Loucy (cell line): ENCODE results near the gene ABLIM1.

ENCODE experiments used
- EZH2phosphoT487 ChIP-seq: fragments of 200-600 bp; IDR thresholded peaks from 2 replicates; pipeline ENCODE4 v1.6.1; 2018; ENCODE audit warnings: antibody characterized with exemption, mild to moderate bottlenecking, moderate library complexity, borderline replicate concordance
- TF ChIP-seq, protein P1 (sequence below): fragments of 200-600 bp; sonication (generic); conservative IDR thresholded peaks from 2 replicates; pipeline ENCODE4 v1.5.1; 2014; ENCODE audit warnings: mild to moderate bottlenecking, antibody characterized with exemption, low read length

DNA sequence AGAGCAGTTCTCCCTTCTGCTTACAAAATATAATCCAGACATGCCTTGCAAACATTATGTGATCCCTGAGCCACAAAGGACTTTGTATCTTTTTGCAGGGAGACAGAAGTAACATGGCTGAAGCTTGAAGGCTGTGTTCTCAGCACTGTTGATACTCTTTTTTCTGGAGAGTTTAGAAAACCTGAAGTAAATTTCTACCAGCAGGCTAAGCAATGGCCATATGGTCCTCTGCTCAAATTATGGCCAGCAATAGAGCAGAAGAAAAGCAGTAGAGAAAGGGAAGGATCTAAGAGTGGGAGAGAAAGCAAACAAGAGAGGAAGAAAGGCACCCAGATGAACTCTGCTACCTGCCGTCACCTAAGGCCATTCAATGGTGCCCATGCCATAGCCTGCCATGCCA lies 98.4 kb downstream of the ABLIM1 start:
- TF ChIP-seq, protein P1, sequence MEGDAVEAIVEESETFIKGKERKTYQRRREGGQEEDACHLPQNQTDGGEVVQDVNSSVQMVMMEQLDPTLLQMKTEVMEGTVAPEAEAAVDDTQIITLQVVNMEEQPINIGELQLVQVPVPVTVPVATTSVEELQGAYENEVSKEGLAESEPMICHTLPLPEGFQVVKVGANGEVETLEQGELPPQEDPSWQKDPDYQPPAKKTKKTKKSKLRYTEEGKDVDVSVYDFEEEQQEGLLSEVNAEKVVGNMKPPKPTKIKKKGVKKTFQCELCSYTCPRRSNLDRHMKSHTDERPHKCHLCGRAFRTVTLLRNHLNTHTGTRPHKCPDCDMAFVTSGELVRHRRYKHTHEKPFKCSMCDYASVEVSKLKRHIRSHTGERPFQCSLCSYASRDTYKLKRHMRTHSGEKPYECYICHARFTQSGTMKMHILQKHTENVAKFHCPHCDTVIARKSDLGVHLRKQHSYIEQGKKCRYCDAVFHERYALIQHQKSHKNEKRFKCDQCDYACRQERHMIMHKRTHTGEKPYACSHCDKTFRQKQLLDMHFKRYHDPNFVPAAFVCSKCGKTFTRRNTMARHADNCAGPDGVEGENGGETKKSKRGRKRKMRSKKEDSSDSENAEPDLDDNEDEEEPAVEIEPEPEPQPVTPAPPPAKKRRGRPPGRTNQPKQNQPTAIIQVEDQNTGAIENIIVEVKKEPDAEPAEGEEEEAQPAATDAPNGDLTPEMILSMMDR: no peak
- TF ChIP-seq EZH2phosphoT487: no peak
